HepG2 (cell line): Measurements from ENCODE around the gene GGA2.

Source experiments
- CTCF ChIP-seq: sonication (generic); formaldehyde crosslinking; IDR thresholded peaks from 2 replicates; pipeline ENCODE4 v1.5.0; 2020; ENCODE audit warnings: mild to moderate bottlenecking, missing genetic modification reagents, moderate library complexity
- MAFF ChIP-seq: IDR thresholded peaks from 2 replicates; pipeline ENCODE4 v1.6.1; 2011; ENCODE audit warnings: low read depth, low read length, improper control_type of control experiment
- NR3C1 ChIP-seq: sonication (generic); formaldehyde crosslinking; IDR thresholded peaks from 2 replicates; pipeline ENCODE4 v1.4.0; 2020; ENCODE audit warnings: missing genetic modification reagents
- PBX2 ChIP-seq: IDR thresholded peaks from 2 replicates; pipeline ENCODE4 v1.6.1; 2016; ENCODE audit warnings: control low read depth
- POLR2A ChIP-seq, 2 experiments: IDR thresholded peaks; 2 replicates each; pipeline ENCODE4 v1.6.1; 2011; ENCODE audit warnings: low read depth in 2 of 2, low read length in 2 of 2, mild to moderate bottlenecking in 1 of 2, moderate library complexity in 1 of 2; ENCODE audit not compliant: insufficient read depth in 1 of 2
- ZBTB7A ChIP-seq: sonication (generic); formaldehyde crosslinking; IDR thresholded peaks from 2 replicates; pipeline ENCODE4 v1.8.0; 2022; ENCODE audit warnings: mild to moderate bottlenecking, missing genetic modification reagents
- TF ChIP-seq, protein P1 (sequence below): IDR thresholded peaks from 2 replicates; pipeline ENCODE4 v1.6.1; 2012; ENCODE audit warnings: inconsistent platforms
- TF ChIP-seq, protein P2 (sequence below): IDR thresholded peaks from 2 replicates; pipeline ENCODE4 v1.6.1; 2016; ENCODE audit warnings: low read depth, borderline replicate concordance
- TF ChIP-seq, protein P3 (sequence below): sonication (generic); formaldehyde crosslinking; IDR thresholded peaks from 2 replicates; pipeline ENCODE4 v1.4.0; 2020; ENCODE audit warnings: low read depth, missing genetic modification reagents

DNA sequence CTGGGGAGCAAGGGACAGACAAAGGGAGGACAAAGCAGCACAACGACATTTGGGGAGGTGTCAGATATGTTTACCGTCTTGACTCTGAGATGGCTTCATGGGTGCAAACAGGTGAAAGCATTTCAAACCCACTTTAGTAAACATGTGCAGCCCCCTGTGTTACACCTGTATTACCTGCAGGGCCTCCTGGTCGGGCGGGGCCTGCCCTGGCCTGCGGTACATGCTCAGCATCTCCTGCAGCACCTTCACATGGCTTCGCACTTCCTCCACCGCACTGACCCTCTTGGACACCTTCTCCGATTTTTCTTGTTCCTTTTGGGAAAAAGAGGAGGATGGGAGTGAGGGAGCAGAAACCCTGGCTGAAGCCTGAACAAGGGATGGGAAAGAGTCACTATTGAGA lies 24.5 kb downstream of the GGA2 start:
- TF ChIP-seq, protein P1, sequence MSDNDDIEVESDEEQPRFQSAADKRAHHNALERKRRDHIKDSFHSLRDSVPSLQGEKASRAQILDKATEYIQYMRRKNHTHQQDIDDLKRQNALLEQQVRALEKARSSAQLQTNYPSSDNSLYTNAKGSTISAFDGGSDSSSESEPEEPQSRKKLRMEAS = no peak
- TF ChIP-seq, protein P2, sequence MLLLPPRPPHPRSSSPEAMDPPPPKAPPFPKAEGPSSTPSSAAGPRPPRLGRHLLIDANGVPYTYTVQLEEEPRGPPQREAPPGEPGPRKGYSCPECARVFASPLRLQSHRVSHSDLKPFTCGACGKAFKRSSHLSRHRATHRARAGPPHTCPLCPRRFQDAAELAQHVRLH (CRISPR knock-in tag) = no peak
- no peak for TF ChIP-seq ZBTB7A
- TF ChIP-seq POLR2A (IDR thresholded peaks at IDR 0.05; ENCODE audit: insufficient read depth in 1 of 2, low read depth in 2 of 2, low read length in 2 of 2) = no peak
- no peak for TF ChIP-seq MAFF
- no peak for TF ChIP-seq NR3C1 (CRISPR knock-in tag)
- no peak for TF ChIP-seq CTCF (CRISPR knock-in tag)
- TF ChIP-seq, protein P3, sequence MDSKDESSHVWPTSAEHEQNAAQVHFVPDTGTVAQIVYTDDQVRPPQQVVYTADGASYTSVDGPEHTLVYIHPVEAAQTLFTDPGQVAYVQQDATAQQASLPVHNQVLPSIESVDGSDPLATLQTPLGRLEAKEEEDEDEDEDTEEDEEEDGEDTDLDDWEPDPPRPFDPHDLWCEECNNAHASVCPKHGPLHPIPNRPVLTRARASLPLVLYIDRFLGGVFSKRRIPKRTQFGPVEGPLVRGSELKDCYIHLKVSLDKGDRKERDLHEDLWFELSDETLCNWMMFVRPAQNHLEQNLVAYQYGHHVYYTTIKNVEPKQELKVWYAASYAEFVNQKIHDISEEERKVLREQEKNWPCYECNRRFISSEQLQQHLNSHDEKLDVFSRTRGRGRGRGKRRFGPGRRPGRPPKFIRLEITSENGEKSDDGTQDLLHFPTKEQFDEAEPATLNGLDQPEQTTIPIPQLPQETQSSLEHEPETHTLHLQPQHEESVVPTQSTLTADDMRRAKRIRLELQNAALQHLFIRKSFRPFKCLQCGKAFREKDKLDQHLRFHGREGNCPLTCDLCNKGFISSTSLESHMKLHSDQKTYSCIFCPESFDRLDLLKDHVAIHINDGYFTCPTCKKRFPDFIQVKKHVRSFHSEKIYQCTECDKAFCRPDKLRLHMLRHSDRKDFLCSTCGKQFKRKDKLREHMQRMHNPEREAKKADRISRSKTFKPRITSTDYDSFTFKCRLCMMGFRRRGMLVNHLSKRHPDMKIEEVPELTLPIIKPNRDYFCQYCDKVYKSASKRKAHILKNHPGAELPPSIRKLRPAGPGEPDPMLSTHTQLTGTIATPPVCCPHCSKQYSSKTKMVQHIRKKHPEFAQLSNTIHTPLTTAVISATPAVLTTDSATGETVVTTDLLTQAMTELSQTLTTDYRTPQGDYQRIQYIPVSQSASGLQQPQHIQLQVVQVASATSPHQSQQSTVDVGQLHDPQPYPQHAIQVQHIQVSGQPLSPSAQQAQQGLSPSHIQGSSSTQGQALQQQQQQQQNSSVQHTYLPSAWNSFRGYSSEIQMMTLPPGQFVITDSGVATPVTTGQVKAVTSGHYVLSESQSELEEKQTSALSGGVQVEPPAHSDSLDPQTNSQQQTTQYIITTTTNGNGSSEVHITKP (CRISPR knock-in tag) = no peak
- no peak for TF ChIP-seq PBX2 (CRISPR knock-in tag)
